Measurements from ENCODE around the gene TMEM176A.

- TF ChIP-seq EZH2phosphoT487 (IDR thresholded peaks at IDR 0.05; ENCODE audit: borderline replicate concordance) = no peak
- no peak for TF ChIP-seq CTCF (IDR thresholded peaks at IDR 0.05 in 2 of 3, conservative IDR thresholded peaks at IDR 0.05 in 1 of 3; ENCODE audit: borderline replicate concordance in 1 of 3, insufficient read depth in 1 of 3, low read depth in 2 of 3, low read length in 2 of 3)
- TF ChIP-seq EZH2 (IDR thresholded peaks at IDR 0.05) = no peak
- TF ChIP-seq YY1 (IDR thresholded peaks at IDR 0.05; ENCODE audit: extremely low read depth, insufficient replicate concordance, low read depth, low read length) = no peak
- TF ChIP-seq FOSL1 (IDR thresholded peaks at IDR 0.05; ENCODE audit: low read depth) = no peak
- no peak for TF ChIP-seq TCF7L2 (IDR thresholded peaks at IDR 0.05; ENCODE audit: borderline replicate concordance, extremely low read depth, insufficient read depth, insufficient read length)
- TF ChIP-seq POLR2AphosphoS5 (IDR thresholded peaks at IDR 0.05; ENCODE audit: low read depth, low read length) = no peak
- TF ChIP-seq SP1 (IDR thresholded peaks at IDR 0.05; ENCODE audit: low read depth) = no peak
- TF ChIP-seq POLR2A (IDR thresholded peaks at IDR 0.05; ENCODE audit: borderline replicate concordance, extremely low read depth, insufficient read depth, insufficient read length) = no peak
- TF ChIP-seq JUND (IDR thresholded peaks at IDR 0.05) = no peak
- TF ChIP-seq ATF3 (IDR thresholded peaks at IDR 0.05) = no peak
- no peak for TF ChIP-seq REST (IDR thresholded peaks at IDR 0.05; ENCODE audit: low read depth)
These were observed 2.9 kb upstream of the TMEM176A start for GRCh38 chr7:150797661-150798060.
